Left forelimb (tissue), 1 donor: ENCODE results near the gene ANKMY1.

ENCODE experiments used
- DNase-seq: peaks from one replicate; pipeline ENCODE4 v3.0.0-alpha.2; 2018; ENCODE audit warnings: low spot score

Gene ANKMY1

GRCh38 chr2:240579771-240580614 is 22.2 kb upstream of the ANKMY1 start:
- no peak for DNase-seq

GRCh38 chr2:240579071-240579762 is 21.4 kb upstream of the ANKMY1 start:
- no peak for DNase-seq

GRCh38 chr2:240578488-240578887 is 20.7 kb upstream of the ANKMY1 start:
- DNase-seq = no peak

DNA sequence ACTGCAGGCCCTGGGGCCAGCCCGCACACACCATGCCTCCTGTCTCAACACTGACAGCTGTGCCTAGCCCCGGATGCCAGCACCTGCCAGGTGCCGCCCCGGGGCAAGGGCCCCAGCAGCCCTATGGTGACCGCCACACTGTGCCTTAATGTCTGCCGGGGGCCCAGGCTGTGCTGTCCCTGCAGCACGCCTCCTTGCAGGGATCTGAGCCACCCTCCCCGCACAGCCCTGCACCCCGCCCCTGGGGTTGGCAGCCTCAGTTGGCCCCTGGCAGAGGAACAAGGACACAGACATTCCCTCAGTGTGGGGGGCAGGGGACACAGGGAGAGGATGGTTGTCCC is 20.3 kb upstream of the ANKMY1 start:
- no peak for DNase-seq

- DNase-seq = no peak
Measured at GRCh38 chr2:240577281-240578109, 19.7 kb upstream of the ANKMY1 start.

DNA sequence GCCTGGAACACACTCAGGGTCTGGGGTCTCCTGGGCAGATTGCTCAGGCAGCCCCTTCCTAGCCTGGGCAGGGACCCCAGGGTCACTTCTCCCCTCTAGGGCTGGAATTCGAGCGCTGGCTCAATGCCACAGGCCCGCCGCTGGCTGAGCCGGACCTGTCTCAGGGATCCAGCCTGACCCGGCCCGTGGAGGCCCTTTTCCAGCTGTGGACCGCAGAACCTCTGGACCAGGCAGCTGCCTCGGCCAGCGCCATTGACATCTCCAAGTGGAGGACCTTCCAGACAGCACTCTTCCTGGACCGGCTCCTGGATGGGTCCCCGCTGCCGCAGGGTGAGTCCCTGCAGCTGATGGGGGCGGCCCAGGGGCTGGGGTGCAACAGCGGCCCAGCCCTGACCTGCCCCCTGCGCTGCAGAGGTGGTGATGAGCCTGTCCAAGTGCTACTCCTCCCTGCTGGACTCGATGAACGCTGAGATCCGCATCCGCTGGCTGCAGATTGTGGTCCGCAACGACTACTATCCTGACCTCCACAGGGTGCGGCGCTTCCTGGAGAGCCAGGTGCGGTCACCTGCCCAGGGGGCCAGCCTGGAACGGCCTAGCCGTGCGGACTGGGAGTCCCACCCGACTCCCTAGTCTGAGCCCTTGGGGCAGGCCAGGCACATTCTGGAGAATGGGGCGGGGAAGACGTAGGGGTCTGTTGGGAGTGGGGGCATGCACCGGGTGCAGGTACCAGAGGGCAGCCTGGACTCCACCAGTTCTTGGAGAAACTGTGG is 18.8 kb upstream of the ANKMY1 start:
- DNase-seq = no peak

- no peak for DNase-seq
Measured at GRCh38 chr2:240576036-240576435, 18.2 kb upstream of the ANKMY1 start.

DNA sequence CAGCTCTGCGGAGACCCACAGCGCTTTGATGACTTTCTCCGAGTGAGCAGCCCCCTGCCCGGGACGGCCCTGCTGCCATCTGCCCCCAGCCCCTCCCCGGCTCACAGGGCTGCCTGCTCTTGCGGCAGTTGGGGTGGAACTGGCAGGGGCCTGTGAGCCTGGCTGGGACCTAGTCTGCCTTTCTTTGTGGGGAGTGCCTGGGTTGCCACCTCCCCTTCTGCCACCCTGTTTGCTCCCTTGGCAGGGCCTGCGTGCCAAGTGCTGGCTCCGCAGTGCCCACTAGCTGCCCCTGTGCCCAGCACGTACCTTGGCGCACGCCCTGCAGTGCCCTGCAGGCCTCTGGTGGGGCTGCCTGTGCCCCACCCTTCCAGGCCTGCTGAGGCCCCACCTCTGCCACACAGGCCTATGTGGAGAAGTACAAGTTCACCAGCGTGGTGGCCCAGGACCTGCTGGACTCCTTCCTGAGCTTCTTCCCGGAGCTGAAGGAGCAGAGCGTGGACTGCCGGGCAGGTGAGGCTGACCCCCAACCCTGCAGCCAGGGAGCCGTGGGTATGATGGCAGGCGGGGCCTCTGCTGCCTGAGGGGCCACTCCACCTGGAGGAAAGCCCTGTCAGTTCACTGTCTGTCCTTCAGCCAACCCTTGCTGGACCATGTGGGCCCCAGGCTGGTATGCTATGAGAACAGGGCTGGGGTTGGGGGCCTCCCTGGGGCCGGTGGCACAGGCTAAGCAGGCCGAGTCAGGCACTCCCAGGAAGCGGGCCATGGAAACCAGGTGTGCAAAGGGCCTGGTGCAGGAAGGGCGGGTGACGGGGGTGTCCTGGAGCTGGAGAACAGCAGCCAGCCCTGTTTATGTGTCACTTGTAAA is 17.5 kb upstream of the ANKMY1 start:
- no peak for DNase-seq

GRCh38 chr2:240574386-240575100 is 16.8 kb upstream of the ANKMY1 start:
- DNase-seq = no peak

DNA sequence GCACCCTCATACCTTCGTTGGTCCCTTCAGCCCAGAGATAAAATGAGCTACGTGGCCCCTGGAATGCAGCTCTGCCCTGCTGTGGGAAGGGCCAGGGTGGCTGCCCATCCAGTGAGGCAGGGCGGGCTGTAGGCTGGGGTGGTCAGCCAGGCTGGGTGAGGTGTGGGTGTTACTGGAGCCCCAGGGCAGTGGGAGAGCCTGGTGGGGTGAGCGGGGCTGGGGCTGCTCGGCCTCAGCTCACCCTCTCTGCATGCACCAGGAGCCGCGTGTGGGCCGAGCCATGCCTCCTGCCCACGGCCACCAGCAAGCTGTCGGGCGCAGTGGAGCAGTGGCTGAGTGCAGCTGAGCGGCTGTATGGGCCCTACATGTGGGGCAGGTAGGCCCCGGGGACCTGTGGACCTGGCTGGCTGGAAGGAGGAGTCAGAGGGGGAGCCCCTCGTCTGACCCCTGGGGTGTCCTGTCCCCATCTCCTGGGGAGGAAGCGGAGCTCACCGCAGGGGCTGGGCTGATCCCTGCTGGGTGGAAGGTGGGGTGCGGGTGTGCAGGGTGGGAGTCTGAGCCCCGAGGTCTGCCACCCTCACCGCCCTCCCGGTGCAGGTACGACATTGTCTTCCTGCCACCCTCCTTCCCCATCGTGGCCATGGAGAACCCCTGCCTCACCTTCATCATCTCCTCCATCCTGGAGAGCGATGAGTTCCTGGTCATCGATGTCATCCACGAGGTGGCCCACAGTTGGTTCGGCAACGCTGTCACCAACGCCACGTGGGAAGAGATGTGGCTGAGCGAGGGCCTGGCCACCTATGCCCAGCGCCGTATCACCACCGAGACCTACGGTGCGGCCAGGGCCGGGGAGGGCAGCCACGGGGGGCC is 16.0 kb upstream of the ANKMY1 start:
- DNase-seq = no peak

DNA sequence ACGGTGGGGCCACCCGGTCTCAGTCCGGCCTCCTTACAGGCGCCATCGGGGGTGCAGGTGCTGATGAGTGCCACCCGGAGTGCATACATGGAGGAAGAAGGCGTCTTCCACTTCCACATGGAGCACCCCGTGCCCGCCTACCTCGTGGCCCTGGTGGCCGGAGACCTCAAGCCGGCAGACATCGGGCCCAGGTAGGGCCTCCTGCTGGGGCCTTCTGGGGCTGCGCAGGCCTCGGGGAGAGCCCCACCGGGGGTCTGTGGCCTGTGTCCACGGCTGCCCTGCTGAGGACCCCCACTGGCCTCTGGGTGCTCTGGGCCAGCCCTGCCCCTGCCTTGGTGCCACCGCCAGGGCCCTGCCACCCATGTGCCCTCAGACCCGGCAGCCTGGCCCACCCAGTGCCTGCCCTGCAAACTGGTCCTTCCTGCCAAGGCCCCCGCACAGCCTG is 15.3 kb upstream of the ANKMY1 start:
- no peak for DNase-seq

- DNase-seq = no peak
Measured at GRCh38 chr2:240572141-240573031, 14.6 kb upstream of the ANKMY1 start.

DNA sequence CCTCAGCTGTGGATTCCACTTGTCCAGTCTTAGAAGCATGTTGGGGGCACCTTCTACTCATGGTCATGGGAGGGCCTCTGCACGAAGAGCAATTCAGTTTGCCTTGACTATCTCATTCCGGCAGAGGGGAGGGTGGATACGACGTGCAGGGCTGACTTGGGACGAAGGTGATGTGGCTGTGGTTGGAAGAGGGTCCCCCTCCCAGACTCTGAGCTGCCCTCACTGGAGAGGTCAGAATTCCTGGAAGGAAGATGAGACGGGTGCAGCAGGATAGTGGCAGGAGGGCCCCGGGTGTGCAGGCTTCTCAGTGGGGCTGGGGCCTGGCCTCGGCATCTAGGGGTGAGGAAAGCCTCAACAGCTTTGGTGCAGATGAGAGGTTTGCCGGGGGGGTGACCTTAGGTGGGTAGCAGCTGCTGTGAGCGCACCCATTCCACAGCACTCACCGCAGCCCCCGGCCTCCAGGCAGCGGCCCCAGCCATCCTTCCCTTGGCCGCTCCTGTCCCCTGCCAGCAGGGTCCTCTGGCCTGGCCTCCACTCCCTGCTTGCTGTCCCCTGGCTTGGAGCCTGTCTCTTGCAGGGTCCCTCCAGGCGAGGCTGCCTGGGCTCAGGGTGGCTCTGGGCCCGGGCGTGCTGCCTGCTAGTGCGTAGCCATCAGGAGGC is 13.7 kb upstream of the ANKMY1 start:
- no peak for DNase-seq

DNA sequence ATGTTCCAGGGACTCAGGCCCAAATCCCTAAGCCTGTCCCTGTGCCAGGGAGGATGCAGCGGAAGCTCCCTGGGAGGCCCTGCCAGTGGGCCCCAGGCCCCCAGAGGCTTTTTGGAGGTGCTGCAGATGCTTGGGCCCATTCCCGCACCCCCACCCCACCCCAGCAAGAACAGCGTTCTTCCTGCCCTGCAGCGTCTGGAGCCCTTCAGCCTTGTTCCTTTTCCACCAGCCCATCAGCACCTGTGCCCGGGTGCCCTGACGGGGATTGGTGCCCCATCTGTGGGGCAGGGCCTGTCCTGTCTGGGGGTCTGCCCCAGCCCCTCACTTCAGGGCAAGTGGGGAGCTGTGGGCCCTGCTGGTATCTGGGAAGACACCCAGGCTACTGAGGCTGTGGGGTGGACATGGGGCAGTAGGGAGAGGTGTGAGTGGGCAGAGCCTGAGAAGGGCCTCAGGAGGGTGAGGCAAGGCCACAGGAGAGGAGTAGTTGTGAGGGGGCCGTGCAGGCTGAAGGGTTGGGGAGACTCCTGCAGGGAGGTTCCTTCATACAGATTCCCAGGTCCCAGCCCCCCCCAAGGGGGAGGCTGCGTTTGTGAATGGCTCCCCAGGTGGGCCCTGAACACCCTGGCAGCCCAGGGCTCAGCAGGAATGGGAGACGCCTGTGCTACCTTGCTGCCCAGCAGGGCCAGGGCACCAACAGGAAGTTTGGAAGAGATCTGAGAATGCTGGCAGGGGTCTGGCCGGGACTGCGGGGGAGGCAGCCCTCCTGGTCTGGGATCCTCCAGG is 12.9 kb upstream of the ANKMY1 start:
- no peak for DNase-seq

GRCh38 chr2:240569998-240570530 is 12.3 kb upstream of the ANKMY1 start:
- DNase-seq = no peak

DNA sequence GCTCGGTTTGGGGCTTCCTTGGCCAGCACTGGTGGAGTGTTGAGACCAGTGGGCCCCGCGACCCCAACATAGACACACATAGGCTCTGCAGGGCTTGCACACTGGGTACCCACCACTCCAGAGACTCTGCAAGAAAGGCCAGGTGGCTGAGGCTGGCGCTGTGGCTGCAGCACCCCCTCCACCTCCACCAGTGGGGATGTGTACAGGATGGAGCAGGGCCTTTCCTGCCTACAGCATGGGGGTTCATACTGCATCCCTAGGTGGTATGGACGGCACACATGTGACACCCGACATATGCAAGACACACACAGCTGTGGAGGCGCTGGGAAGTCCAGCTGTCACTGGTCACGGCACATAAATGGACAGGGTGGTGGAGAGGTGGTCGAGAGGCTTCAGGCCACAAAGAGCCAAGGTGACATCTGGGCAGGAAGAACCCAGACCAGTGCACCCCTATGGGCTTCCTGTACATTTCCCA is 11.8 kb upstream of the ANKMY1 start:
- no peak for DNase-seq
